Measurements from ENCODE around the gene ZDHHC1.
"Not testable (repeated sequence)": the region's sequence is repeated elsewhere in the genome, so short reads cannot be mapped to it uniquely, and the experiment has no call there.

The ZDHHC1 gene

DNA sequence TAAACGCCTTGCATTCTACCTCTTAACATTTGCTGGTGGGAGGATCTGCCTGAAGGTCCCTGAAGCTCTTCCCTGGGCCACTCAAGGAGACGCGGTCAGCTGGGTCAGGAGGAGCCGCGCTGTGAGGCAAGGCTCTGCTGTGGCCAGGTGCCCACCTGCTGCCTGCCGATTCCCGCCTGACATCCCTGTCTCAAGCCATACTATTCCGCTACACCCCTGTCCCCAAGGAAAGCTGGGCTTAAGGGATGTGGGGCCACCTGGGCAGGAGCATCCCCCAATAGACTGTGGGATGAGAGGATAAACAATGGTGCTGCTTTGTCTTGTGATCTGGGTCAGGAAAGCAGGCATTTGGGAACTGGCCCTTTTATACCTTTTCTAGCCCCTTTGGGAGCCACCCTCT, 28.1 kb downstream of the ZDHHC1 start:
- TF ChIP-seq, protein P1, sequence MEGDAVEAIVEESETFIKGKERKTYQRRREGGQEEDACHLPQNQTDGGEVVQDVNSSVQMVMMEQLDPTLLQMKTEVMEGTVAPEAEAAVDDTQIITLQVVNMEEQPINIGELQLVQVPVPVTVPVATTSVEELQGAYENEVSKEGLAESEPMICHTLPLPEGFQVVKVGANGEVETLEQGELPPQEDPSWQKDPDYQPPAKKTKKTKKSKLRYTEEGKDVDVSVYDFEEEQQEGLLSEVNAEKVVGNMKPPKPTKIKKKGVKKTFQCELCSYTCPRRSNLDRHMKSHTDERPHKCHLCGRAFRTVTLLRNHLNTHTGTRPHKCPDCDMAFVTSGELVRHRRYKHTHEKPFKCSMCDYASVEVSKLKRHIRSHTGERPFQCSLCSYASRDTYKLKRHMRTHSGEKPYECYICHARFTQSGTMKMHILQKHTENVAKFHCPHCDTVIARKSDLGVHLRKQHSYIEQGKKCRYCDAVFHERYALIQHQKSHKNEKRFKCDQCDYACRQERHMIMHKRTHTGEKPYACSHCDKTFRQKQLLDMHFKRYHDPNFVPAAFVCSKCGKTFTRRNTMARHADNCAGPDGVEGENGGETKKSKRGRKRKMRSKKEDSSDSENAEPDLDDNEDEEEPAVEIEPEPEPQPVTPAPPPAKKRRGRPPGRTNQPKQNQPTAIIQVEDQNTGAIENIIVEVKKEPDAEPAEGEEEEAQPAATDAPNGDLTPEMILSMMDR (IDR thresholded peaks at IDR 0.05; ENCODE audit: borderline replicate concordance, insufficient read depth, low read depth, low read length) = no peak
- no peak overlapping the region for H3K4me3 ChIP-seq (ENCODE audit: low read depth, low read length)

DNA sequence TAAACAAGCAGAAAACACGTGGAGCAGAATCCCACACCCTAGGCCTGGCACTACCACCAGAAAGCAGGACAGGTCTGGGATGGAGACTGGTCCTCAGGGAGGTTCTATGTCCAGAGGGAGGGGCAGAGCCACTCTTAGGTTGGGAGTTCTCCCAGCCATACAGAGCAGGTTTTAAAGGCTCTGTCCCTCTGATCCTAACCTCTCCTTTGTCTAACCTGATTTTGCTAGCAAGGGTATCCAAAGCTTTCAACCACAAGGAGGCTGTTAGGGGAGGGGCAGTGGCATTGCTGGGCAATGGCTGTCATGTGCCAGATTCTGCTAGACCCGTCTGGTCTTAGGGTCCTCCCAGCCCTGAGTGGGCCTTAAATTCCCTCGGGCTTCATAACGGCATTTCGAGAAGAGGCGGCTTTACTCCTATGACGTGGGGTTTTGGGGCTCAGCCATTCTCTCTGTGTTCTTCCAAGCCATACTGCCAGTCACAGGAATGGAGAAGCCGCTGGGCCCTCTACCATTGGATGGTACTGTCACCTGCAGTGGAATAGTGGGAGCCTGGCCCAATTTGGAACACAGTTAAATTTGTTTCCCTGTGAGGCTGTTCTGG, 28.7 kb downstream of the ZDHHC1 start:
- TF ChIP-seq, protein P1 (IDR thresholded peaks at IDR 0.05; ENCODE audit: borderline replicate concordance, insufficient read depth, low read depth, low read length) = no peak
- H3K4me3 ChIP-seq (ENCODE audit: low read depth, low read length) = no peak overlapping the region

DNA sequence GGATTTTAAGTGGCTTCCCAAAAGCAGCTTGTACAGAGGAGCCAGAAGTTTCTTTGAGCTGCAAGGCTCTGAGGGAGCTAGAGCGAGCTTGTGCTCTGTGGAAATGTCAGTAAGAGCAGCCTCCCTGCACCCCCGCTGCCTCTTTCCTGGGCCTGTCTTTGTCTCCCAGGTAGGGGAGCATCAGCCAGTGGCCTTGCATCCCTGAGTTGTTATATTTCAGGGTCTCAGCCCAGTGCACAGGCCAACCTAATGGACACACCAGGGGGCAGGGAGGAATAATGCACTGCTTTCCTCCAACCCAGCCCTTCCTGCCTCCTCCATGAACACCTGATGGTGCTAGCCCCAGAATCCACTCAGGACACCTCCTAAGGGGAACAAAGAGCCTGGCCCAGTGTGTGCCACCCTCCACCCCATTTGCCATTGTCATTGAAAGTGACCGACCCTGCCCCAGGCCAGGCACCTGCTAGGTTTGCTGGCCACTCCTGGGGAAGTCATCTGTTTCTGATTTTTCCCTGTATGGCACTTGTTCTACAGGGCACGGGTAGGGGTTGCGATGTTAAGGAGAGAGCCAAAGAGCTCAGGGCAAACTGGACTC, 29.3 kb downstream of the ZDHHC1 start:
- TF ChIP-seq, protein P1 (IDR thresholded peaks at IDR 0.05; ENCODE audit: borderline replicate concordance, insufficient read depth, low read depth, low read length) = no peak
- H3K4me3 ChIP-seq (ENCODE audit: low read depth, low read length) = no peak overlapping the region

DNA sequence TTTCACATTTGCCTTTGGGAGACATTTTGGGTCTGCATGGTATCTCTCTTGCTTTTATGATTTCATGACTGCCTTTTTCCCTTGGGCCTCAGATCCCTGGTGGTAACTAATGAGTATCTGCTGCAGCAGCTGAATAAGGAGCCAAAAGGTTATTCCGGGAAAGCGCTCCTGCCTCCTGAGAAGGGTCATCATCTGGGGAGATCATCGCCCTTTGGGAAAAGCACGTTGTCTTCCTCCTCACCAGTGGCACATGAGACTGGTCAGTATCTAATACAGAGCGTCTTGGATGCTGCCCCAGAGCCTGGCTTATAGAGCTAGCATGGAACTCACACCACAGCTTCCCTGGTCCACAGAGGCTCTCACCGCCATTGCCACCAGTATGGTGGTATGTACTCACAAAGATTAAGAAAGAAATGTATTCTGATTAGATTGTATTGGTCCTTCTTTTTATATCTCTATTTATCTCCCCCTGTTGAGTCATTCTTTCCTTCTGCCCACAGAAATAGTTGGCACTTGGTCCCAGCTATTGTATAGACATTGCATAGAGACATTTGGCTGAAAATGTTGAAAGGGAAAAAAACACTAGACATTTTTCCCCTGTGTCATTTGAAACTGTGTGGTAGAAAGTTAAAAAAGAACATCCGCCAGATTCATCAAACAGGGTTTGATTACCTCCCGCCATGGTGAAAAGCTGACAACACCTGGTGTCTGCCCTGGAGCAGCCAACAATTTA, 31.3 kb downstream of the ZDHHC1 start:
- no peak overlapping the region for H3K4me3 ChIP-seq (ENCODE audit: low read depth, low read length)
- TF ChIP-seq, protein P1 (IDR thresholded peaks at IDR 0.05; ENCODE audit: borderline replicate concordance, insufficient read depth, low read depth, low read length) = no peak

DNA sequence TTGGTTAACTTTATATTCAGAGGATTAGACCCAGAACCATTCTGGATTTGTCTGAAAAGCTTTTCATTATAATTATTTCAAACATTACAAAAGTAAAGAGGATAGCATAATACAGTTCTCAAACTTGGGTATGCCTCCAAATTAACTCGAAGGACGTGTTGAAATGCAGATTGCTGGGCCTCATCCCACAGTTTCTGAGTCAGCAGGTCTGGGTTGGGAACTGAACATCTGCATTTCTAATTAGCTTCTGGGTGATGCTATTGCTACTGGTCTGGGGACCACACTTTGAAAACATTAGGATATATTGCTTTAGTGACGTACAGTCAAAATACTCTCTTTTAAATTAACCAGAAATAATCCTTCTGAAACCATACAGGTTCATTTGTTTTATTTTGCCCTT, 33.0 kb downstream of the ZDHHC1 start:
- H3K4me3 ChIP-seq (ENCODE audit: low read depth, low read length) = no peak overlapping the region
- TF ChIP-seq, protein P1 (IDR thresholded peaks at IDR 0.05; ENCODE audit: borderline replicate concordance, insufficient read depth, low read depth, low read length) = no peak

DNA sequence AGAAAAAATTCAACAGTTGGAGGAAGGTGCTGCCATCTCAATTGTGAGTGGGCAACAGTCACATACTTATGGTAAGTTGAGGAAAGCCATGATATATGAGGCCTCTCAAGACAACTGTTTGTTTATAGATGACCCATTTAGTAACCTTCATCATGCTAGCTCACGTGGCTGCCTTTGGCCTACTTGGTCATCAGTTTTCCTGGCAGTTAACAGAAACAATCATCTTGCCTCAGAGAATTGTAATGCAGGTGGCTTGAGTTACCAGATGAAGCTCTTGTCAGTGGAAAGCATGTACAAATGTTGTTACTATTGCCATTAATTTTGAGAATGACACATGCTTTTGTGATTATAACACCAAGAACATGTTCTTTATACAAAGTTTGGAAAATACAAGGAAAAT, 37.6 kb downstream of the ZDHHC1 start:
- TF ChIP-seq, protein P1 (IDR thresholded peaks at IDR 0.05; ENCODE audit: borderline replicate concordance, insufficient read depth, low read depth, low read length) = no peak
- H3K4me3 ChIP-seq (ENCODE audit: low read depth, low read length) = no peak overlapping the region

DNA sequence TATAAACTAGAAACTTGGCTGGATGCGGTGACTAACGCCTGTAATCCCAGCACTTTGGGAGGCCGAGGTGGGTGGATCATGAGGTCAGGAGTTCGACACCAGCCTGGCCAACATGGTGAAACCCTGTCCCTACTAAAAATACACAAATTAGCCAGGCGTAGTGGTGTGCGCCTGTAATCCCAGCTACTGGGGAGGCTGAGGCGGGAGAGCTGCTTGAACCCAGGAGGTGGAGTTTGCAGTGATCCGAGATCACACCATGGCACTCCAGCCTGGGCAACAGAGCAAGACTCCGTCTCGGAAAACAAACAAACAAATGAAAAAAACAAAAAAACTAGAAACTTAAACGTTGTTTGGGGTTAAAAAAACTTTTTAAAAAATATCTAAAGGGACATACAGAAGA, 40.3 kb downstream of the ZDHHC1 start:
- not testable (repeated sequence) for H3K4me3 ChIP-seq (ENCODE audit: low read depth, low read length)
